ENCODE data around the gene S100A7. TPM values are rescaled to one million over a fixed set of nuclear protein-coding genes. Genes with fewer than 3 reads are reported as not detected.

The S100A7 gene
- total RNA-seq, 3 donors from 2014 or later, result not detected

Other genes with a start within 250 kb of the S100A7 start
- gene PRR9, start 243.1 kb downstream of the S100A7 start, total RNA-seq, result not detected
- gene LORICRIN, start 201.0 kb downstream of the S100A7 start, total RNA-seq, result not detected
- not detected for gene PGLYRP3, start 147.7 kb downstream of the S100A7 start, total RNA-seq
- gene PGLYRP4, start 111.8 kb downstream of the S100A7 start, total RNA-seq, result not detected
- under 1 TPM in 1 of 3 donors, not detected in 2; 0.38 TPM for gene S100A9, start 102.8 kb downstream of the S100A7 start, total RNA-seq
- gene S100A12, start 85.0 kb downstream of the S100A7 start, total RNA-seq, result not detected
- not detected for gene S100A8, start 69.6 kb downstream of the S100A7 start, total RNA-seq
- gene S100A7A, start 44.1 kb downstream of the S100A7 start, total RNA-seq, result not detected
- gene S100A6, start 75.3 kb upstream of the S100A7 start, total RNA-seq, result 100 to 1,000 TPM; 133 to 188 (median 134) TPM
- gene S100A5, start 80.3 kb upstream of the S100A7 start, total RNA-seq, result 1 to 10 TPM in 1 of 3 donors, under 1 TPM in 2; 0.74 to 2.5 (median 0.95) TPM
- 10 to 100 TPM; 19.6 to 40.3 (median 21.7) TPM for gene S100A4, start 85.2 kb upstream of the S100A7 start, total RNA-seq
- gene S100A3, start 88.6 kb upstream of the S100A7 start, total RNA-seq, result not detected
- gene S100A2, start 105.2 kb upstream of the S100A7 start, total RNA-seq, result 1 to 10 TPM in 1 of 3 donors, under 1 TPM in 2; 0.40 to 1.2 (median 0.76) TPM
- gene S100A16, start 152.5 kb upstream of the S100A7 start, total RNA-seq, result under 1 TPM in 2 of 3 donors, not detected in 1; 0.24 to 0.29 TPM
- gene S100A14, start 155.7 kb upstream of the S100A7 start, total RNA-seq, result under 1 TPM in 2 of 3 donors, not detected in 1; 0.32 to 0.43 TPM
- gene S100A13, start 166.9 kb upstream of the S100A7 start, total RNA-seq, result 1 to 10 TPM; 2.0 to 4.9 (median 3.3) TPM
- gene S100A1, start 167.8 kb upstream of the S100A7 start, total RNA-seq, result not detected
- gene CHTOP, start 173.4 kb upstream of the S100A7 start, total RNA-seq, result 100 to 1,000 TPM; 111 to 117 (median 114) TPM
- gene SNAPIN, start 198.1 kb upstream of the S100A7 start, total RNA-seq, result 10 to 100 TPM; 32.1 to 36.8 (median 32.7) TPM
- 100 to 1,000 TPM; 525 to 559 (median 531) TPM for gene ILF2, start 210.3 kb upstream of the S100A7 start, total RNA-seq
- gene NPR1, start 218.0 kb upstream of the S100A7 start, total RNA-seq, result under 1 TPM; 0.16 to 0.26 (median 0.23) TPM

All from activated T-cell treated with anti-CD3 and anti-CD28 coated beads, Interleukin-2, amount 50 U/mL, for 4 hours (primary cell).